Gastroesophageal sphincter (tissue), 4 donors: ENCODE data around the gene MT1M. TPM values are rescaled to one million over a fixed set of nuclear protein-coding genes. Genes with fewer than 3 reads are reported as not detected.
A peak's percentile ranks its signal among the peaks of the same experiment; 100 is the strongest.

Source experiments
- ATAC-seq: fragments of 150-250 bp; one replicate; pipeline ENCODE4 v1.9.1; 2016; ENCODE audit warnings: mild to moderate bottlenecking, moderate library complexity
- H3K27ac ChIP-seq, 4 donors: fragments of 200-600 bp; sonication (generic) in 3 of 4; 1 replicate in 3 of 4; 2 replicates in 1 of 4; pipeline ENCODE4 v1.5.1; 2016 to 2019
- H3K27me3 ChIP-seq: fragments of 200-600 bp; sonication (generic); one replicate; pipeline ENCODE4 v1.5.1; 2019
- H3K36me3 ChIP-seq, 2 donors: fragments of 200-600 bp; sonication (generic); one replicate each; pipeline ENCODE4 v1.5.1; 2019; ENCODE audit warnings: control low read depth in 1 of 2
- H3K4me1 ChIP-seq, 3 donors: fragments of 200-600 bp; sonication (generic); 1 replicate in 2 of 3; 2 replicates in 1 of 3; pipeline ENCODE4 v1.5.1; 2016 to 2019; ENCODE audit warnings: control low read depth in 2 of 3
- H3K4me3 ChIP-seq, 2 donors: fragments of 200-600 bp; sonication (generic); one replicate each; pipeline ENCODE4 v1.5.1; 2019; ENCODE audit warnings: mild to moderate bottlenecking in 1 of 2, moderate library complexity in 1 of 2
- H3K9me3 ChIP-seq, 3 donors: fragments of 200-600 bp; sonication (generic); one replicate each; pipeline ENCODE4 v1.5.1; 2017 to 2019; ENCODE audit warnings: control low read depth in 2 of 3
- CTCF ChIP-seq, 4 experiments: fragments of 200-600 bp in 2 of 4; fragments of 450-650 bp in 2 of 4; sonication (generic) in 1 of 4; IDR thresholded peaks; one replicate each; pipeline ENCODE4 v1.5.1; 2017 to 2019; ENCODE audit warnings: antibody characterized with exemption in 4 of 4, mild to moderate bottlenecking in 2 of 4, moderate library complexity in 2 of 4
- EP300 ChIP-seq: sonication (generic); formaldehyde crosslinking; IDR thresholded peaks from one replicate; pipeline ENCODE4 v1.6.1; 2017; ENCODE audit warnings: antibody characterized with exemption, mild to moderate bottlenecking
- POLR2A ChIP-seq, 2 donors: fragments of 450-650 bp; IDR thresholded peaks; one replicate each; pipeline ENCODE4 v1.6.1; 2017; ENCODE audit warnings: antibody characterized with exemption in 2 of 2, mild to moderate bottlenecking in 2 of 2, moderate library complexity in 1 of 2
- POLR2AphosphoS5 ChIP-seq: sonication (generic); formaldehyde crosslinking; IDR thresholded peaks from one replicate; pipeline ENCODE4 v1.6.1; 2017; ENCODE audit warnings: antibody characterized with exemption
- WGBS, 2 donors: methylation state at CpG; one replicate each; pipeline ENCODE4 v1.1.5; 2018; ENCODE audit warnings: low coverage in 1 of 2; 5-methylcytosine and 5-hydroxymethylcytosine counted together
- total RNA-seq, 4 donors: library from RNA; depleted of rRNA; stranded (reverse); fragments of >200 nt; gene quantifications; one replicate each; pipeline ENCODE4 v1.1.0, GENCODE V29; 2016

MT1M gene
- total RNA-seq, 4 donors from 2014 or later = 2.6 to 36.9 (median 6.9) TPM

GRCh38 chr16:56637814-56638750, 5.6 kb downstream of the MT1M start, which contains the start of gene MT1A:
Gene MT1A, plus strand, starts transcription at chr16:56638666. Its CDS starts 73 bp downstream, at chr16:56638739.
- WGBS, 2 donors = 13 to 20% methylated on average over 10 to 18 of the region's 68 CpGs
- Histone ChIP-seq H3K4me3 (peak within 1 kb of the TSS; percentile 21 to 52), H3K27ac (peak within 1 kb of the TSS in 3 of 4 donors; percentile 56 to 79 (median 72)), H3K4me1 (peaks cover 0 to 41% (median 16%) of the 10 kb centered on the region in 3 donors), H3K27me3 (peaks cover 91% of the 10 kb centered on the region), H3K36me3 (no peaks in the 10 kb centered on the region), H3K9me3 (no peaks in the 10 kb centered on the region)
- peak; percentile 84 for ATAC-seq
- no peak for TF ChIP-seq CTCF (IDR thresholded peaks at IDR 0.05)
- no peak for TF ChIP-seq EP300
- TF ChIP-seq POLR2AphosphoS5 = peak; percentile 71
- peak; percentile 27 to 38 for TF ChIP-seq POLR2A (IDR thresholded peaks at IDR 0.05)

GRCh38 chr16:56639045-56639444, 6.6 kb downstream of the MT1M start:
- Histone ChIP-seq H3K36me3 (no peaks in the 10 kb centered on the region), H3K27ac (peak overlapping the region in 1 of 4 donors; percentile 79), H3K4me1 (peaks cover 0 to 50% (median 23%) of the 10 kb centered on the region in 3 donors), H3K9me3 (no peaks in the 10 kb centered on the region), H3K4me3 (no peak overlapping the region), H3K27me3 (peaks cover 91% of the 10 kb centered on the region)
- TF ChIP-seq POLR2AphosphoS5 = no peak
- TF ChIP-seq EP300 = no peak
- TF ChIP-seq POLR2A (IDR thresholded peaks at IDR 0.05) = no peak
- no peak for TF ChIP-seq CTCF (IDR thresholded peaks at IDR 0.05)
- 80% methylated on average over 1 of the region's 1 CpG; no CpG with 5 or more reads in 1 of the 2 donors for WGBS, 2 donors
- no peak for ATAC-seq

GRCh38 chr16:56640076-56640475, 7.6 kb downstream of the MT1M start:
- Histone ChIP-seq H3K36me3 (no peaks in the 10 kb centered on the region), H3K27me3 (peaks cover 91% of the 10 kb centered on the region), H3K9me3 (no peaks in the 10 kb centered on the region), H3K4me3 (no peak overlapping the region), H3K4me1 (peaks cover 0 to 48% (median 23%) of the 10 kb centered on the region in 3 donors), H3K27ac (no peak overlapping the region)
- no peak for ATAC-seq
- TF ChIP-seq CTCF (IDR thresholded peaks at IDR 0.05) = no peak
- no peak for TF ChIP-seq POLR2A (IDR thresholded peaks at IDR 0.05)
- TF ChIP-seq POLR2AphosphoS5 = no peak
- TF ChIP-seq EP300 = no peak
- WGBS, 2 donors = 85 to 86% methylated on average over 1 of the region's 1 CpG

- H3K4me3 ChIP-seq = no peak overlapping the region
- peaks cover 91% of the 10 kb centered on the region for H3K27me3 ChIP-seq
- no peak overlapping the region for H3K27ac ChIP-seq
- no peak for TF ChIP-seq CTCF (IDR thresholded peaks at IDR 0.05)
- TF ChIP-seq EP300 = no peak
- TF ChIP-seq POLR2AphosphoS5 = no peak
- no peak for TF ChIP-seq POLR2A (IDR thresholded peaks at IDR 0.05)
- no peak for ATAC-seq
- H3K36me3 ChIP-seq = no peaks in the 10 kb centered on the region
- no peaks in the 10 kb centered on the region for H3K9me3 ChIP-seq
- H3K4me1 ChIP-seq = peaks cover 0 to 37% (median 19%) of the 10 kb centered on the region in 3 donors
- 92 to 100% methylated on average over 2 of the region's 2 CpGs for WGBS, 2 donors
These were observed 8.7 kb downstream of the MT1M start for GRCh38 chr16:56641166-56641565.
